ENCODE data around the gene GPR155.

The GPR155 gene

GRCh38 chr2:174449033-174449432 is 37.8 kb downstream of the GPR155 start:
- DNase-seq (ENCODE audit: low read depth) = no peak
- no peak overlapping the region for H3K4me3 ChIP-seq (ENCODE audit: low read length)
- no peak for TF ChIP-seq CTCF (IDR thresholded peaks at IDR 0.05; ENCODE audit: insufficient read depth, low read depth, low read length, missing control alignments)

- DNase-seq (ENCODE audit: low read depth) = no peak
- no peak for TF ChIP-seq CTCF (IDR thresholded peaks at IDR 0.05; ENCODE audit: insufficient read depth, low read depth, low read length, missing control alignments)
- no peak overlapping the region for H3K4me3 ChIP-seq (ENCODE audit: low read length)
Measured at GRCh38 chr2:174446531-174446930, 40.3 kb downstream of the GPR155 start.

GRCh38 chr2:174445248-174445647 is 41.6 kb downstream of the GPR155 start:
- no peak for DNase-seq (ENCODE audit: low read depth)
- no peak for TF ChIP-seq CTCF (IDR thresholded peaks at IDR 0.05; ENCODE audit: insufficient read depth, low read depth, low read length, missing control alignments)
- H3K4me3 ChIP-seq (ENCODE audit: low read length) = no peak overlapping the region

GRCh38 chr2:174444761-174445160 is 42.1 kb downstream of the GPR155 start:
- DNase-seq (ENCODE audit: low read depth) = no peak
- no peak for TF ChIP-seq CTCF (IDR thresholded peaks at IDR 0.05; ENCODE audit: insufficient read depth, low read depth, low read length, missing control alignments)

GRCh38 chr2:174442546-174443510 is 44.0 kb downstream of the GPR155 start:
- peak; percentile 82 for DNase-seq (ENCODE audit: low read depth)
- TF ChIP-seq CTCF (IDR thresholded peaks at IDR 0.05; ENCODE audit: insufficient read depth, low read depth, low read length, missing control alignments) = no peak
- no peak overlapping the region for H3K4me3 ChIP-seq (ENCODE audit: low read length)

More at GRCh38 chr2:174444761-174445160, 42.1 kb downstream of the GPR155 start:
- H3K4me3 ChIP-seq (ENCODE audit: low read length) = no peak overlapping the region

GRCh38 chr2:174439950-174440349 is 46.9 kb downstream of the GPR155 start:
- no peak for TF ChIP-seq CTCF (IDR thresholded peaks at IDR 0.05; ENCODE audit: insufficient read depth, low read depth, low read length, missing control alignments)
- H3K4me3 ChIP-seq (ENCODE audit: low read length) = no peak overlapping the region
- no peak for DNase-seq (ENCODE audit: low read depth)
